B cell (primary cell): ENCODE measurements around the gene SLC6A6.

Experiments
- CTCF ChIP-seq: fragments of 200-600 bp; IDR thresholded peaks from one replicate; pipeline ENCODE4 v1.8.0; 2022; ENCODE audit warnings: antibody characterized with exemption, mild to moderate bottlenecking
- EZH2 ChIP-seq: IDR thresholded peaks from 2 replicates; pipeline ENCODE4 v1.6.1; 2012; ENCODE audit warnings: borderline replicate concordance, low read depth, mild to moderate bottlenecking, moderate library complexity, low read length; ENCODE audit not compliant: insufficient read depth, poor library complexity, severe bottlenecking

GRCh38 chr3:14474363-14475081 lies 72.1 kb downstream of the SLC6A6 start:
- TF ChIP-seq CTCF (no peak), EZH2 (no peak)
